Transverse colon (tissue), 4 donors: ENCODE measurements around the gene MYL4.

Experiments
- CTCF ChIP-seq, 5 experiments: fragments of 200-600 bp in 3 of 5; fragments of 450-650 bp in 2 of 5; sonication (generic) in 3 of 5; IDR thresholded peaks; 1 replicate in 2 of 5; 2 replicates in 3 of 5; pipeline ENCODE4 v1.5.1; 2016 to 2017; ENCODE audit warnings: antibody characterized with exemption in 5 of 5, inconsistent platforms in 3 of 5, mild to moderate bottlenecking in 2 of 5, moderate library complexity in 1 of 5
- EP300 ChIP-seq: sonication (generic); formaldehyde crosslinking; IDR thresholded peaks from one replicate; pipeline ENCODE4 v1.6.1; 2017; ENCODE audit warnings: antibody characterized with exemption, low read depth
- POLR2A ChIP-seq: fragments of 450-650 bp; IDR thresholded peaks from one replicate; pipeline ENCODE4 v1.6.1; 2016; ENCODE audit warnings: antibody characterized with exemption, mild to moderate bottlenecking, moderate library complexity
- POLR2AphosphoS5 ChIP-seq, 3 donors: sonication (generic); formaldehyde crosslinking; IDR thresholded peaks; one replicate each; pipeline ENCODE4 v1.6.1; 2016; ENCODE audit warnings: antibody characterized with exemption in 3 of 3

GRCh38 chr17:47238321-47239010 is 29.3 kb downstream of the MYL4 start:
- no peak for TF ChIP-seq CTCF (IDR thresholded peaks at IDR 0.05)
- no peak for TF ChIP-seq EP300
- TF ChIP-seq POLR2AphosphoS5 (IDR thresholded peaks at IDR 0.05) = no peak
- TF ChIP-seq POLR2A = no peak
